Measurements from ENCODE around the gene ADAMTS12. TPM values are rescaled to one million over a fixed set of nuclear protein-coding genes. Genes with fewer than 3 reads are reported as not detected.
A peak's percentile ranks its signal among the peaks of the same experiment; 100 is the strongest.

ADAMTS12 gene
- polyA plus RNA-seq, 1 of the 3 experiments (the other 2 are of a cell fraction), result 2.5 TPM

GRCh38 chr5:33937017-33937706, 45.4 kb upstream of the ADAMTS12 start (continued):
- TF ChIP-seq EZH2phosphoT487 (IDR thresholded peaks at IDR 0.05; ENCODE audit: borderline replicate concordance, low read depth) (no peak), MEF2A (IDR thresholded peaks at IDR 0.05; ENCODE audit: borderline replicate concordance, low read depth) (no peak)

GRCh38 chr5:33936381-33937016, 44.7 kb upstream of the ADAMTS12 start, which contains the start of gene RXFP3:
Gene RXFP3, plus strand, starts transcription at chr5:33936386. Its CDS starts 355 bp downstream, at chr5:33936741.
- ChIA-PET CTCF (interaction anchor here (0.7 to 4.4 kb wide), 13 partner anchors 9 to 862 kb away, joined by 3 to 38 read pairs (median 4); partner anchors contain the start of gene ADAMTS12), POLR2A (no interaction called here)
- WGBS (ENCODE audit: low lambda C conversion rate), result 13% methylated on average over 25 of the region's 45 CpGs
- Histone ChIP-seq H3K9me3 (no peaks in the 10 kb centered on the region), H3K9ac (no peak within 1 kb of the TSS), H3K4me1 (ENCODE audit: control insufficient read depth in 1 of 2, insufficient read depth in 2 of 2, low read depth in 1 of 2, low read length in 1 of 2) (peaks cover 0 to 6% of the 10 kb centered on the region in 2 experiments; a peak in 1 of 4 replicates), H3K36me3 (replicated peaks in 1 of 2; ENCODE audit: control insufficient read depth in 1 of 2, insufficient read depth in 2 of 2, low read length in 1 of 2) (no peaks in the 10 kb centered on the region), H3K27ac (ENCODE audit: low read depth in 2 of 2, low read length in 1 of 2) (no peak within 1 kb of the TSS), H3K4me2 (peak within 1 kb of the TSS; percentile 74), H4K20me1 (ENCODE audit: insufficient read depth) (0 out of 2 replicates have a peak, but pooled peaks cover 4% of the 10 kb centered on the region), H2AFZ (ENCODE audit: low read depth) (peak within 1 kb of the TSS; percentile 44), H3F3A (replicated peaks; ENCODE audit: insufficient read depth) (no peaks in the 10 kb centered on the region), H3K79me2 (ENCODE audit: insufficient read depth) (no peaks in the 10 kb centered on the region), H3K27me3 (ENCODE audit: insufficient read depth) (peaks cover 51% of the 10 kb centered on the region), H3K9me2 (no peaks in the 10 kb centered on the region), H3K4me3 (ENCODE audit: low read depth in 2 of 2, low read length in 1 of 2) (peak within 1 kb of the TSS; percentile 37 to 60)
- peak; percentile 50 for DNase-seq
- TF ChIP-seq RXRA (IDR thresholded peaks at IDR 0.05; ENCODE audit: borderline replicate concordance, low read depth) (no peak), MAX (IDR thresholded peaks at IDR 0.05; ENCODE audit: low read depth) (0 out of 2 replicates have a peak, but pooled peaks have one; percentile 6)

- Histone ChIP-seq H3K4me3 (ENCODE audit: low read depth in 2 of 2, low read length in 1 of 2) (peak overlapping the region; percentile 37 to 60), H3K36me3 (replicated peaks in 1 of 2; ENCODE audit: control insufficient read depth in 1 of 2, insufficient read depth in 2 of 2, low read length in 1 of 2) (no peaks in the 10 kb centered on the region), H3K27ac (ENCODE audit: low read depth in 2 of 2, low read length in 1 of 2) (no peak overlapping the region), H3K9me2 (no peaks in the 10 kb centered on the region), H2AFZ (ENCODE audit: low read depth) (peak overlapping the region; percentile 44), H3K27me3 (ENCODE audit: insufficient read depth) (peaks cover 46% of the 10 kb centered on the region), H3K9me3 (no peaks in the 10 kb centered on the region), H3K4me1 (ENCODE audit: control insufficient read depth in 1 of 2, insufficient read depth in 2 of 2, low read depth in 1 of 2, low read length in 1 of 2) (peaks cover 0 to 6% of the 10 kb centered on the region in 2 experiments; a peak in 1 of 4 replicates), H4K20me1 (ENCODE audit: insufficient read depth) (0 out of 2 replicates have a peak, but pooled peaks cover 4% of the 10 kb centered on the region), H3K4me2 (peak overlapping the region; percentile 74), H3K79me2 (ENCODE audit: insufficient read depth) (no peaks in the 10 kb centered on the region), H3F3A (replicated peaks; ENCODE audit: insufficient read depth) (no peaks in the 10 kb centered on the region), H3K9ac (no peak overlapping the region)
- POLR2A ChIA-PET, result no interaction called here
- peak; percentile 67 for DNase-seq
- CTCF ChIA-PET, result interaction anchor here (0.7 to 4.4 kb wide), 20 partner anchors 9 to 861 kb away, joined by 3 to 38 read pairs (median 4); partner anchors contain the start of gene ADAMTS12
- 2% methylated on average over 9 of the region's 30 CpGs for WGBS (ENCODE audit: low lambda C conversion rate)
- TF ChIP-seq REST (IDR thresholded peaks at IDR 0.05; ENCODE audit: low read depth, low read length) (peak; percentile 98), RCOR1 (IDR thresholded peaks at IDR 0.05; ENCODE audit: low read length) (no peak), FOSL2 (IDR thresholded peaks at IDR 0.05; ENCODE audit: borderline replicate concordance, low read depth) (no peak), MAX (IDR thresholded peaks at IDR 0.05; ENCODE audit: low read depth) (0 out of 2 replicates have a peak, but pooled peaks have one; percentile 1), TAF1 (IDR thresholded peaks at IDR 0.05; ENCODE audit: borderline replicate concordance, low read depth, low read length) (no peak), NRF1 (IDR thresholded peaks at IDR 0.05; ENCODE audit: low read depth, low read length) (peak; percentile 18; the same call in 1 of the 2 replicates), CTCF (IDR thresholded peaks at IDR 0.05) (peak; percentile 14), ZBTB33 (IDR thresholded peaks at IDR 0.05; ENCODE audit: borderline replicate concordance, low read depth) (no peak), SIN3A (IDR thresholded peaks at IDR 0.05; ENCODE audit: borderline replicate concordance, low read depth, low read length) (no peak)
Observed at GRCh38 chr5:33936004-33936380, 44.2 kb upstream of the ADAMTS12 start.

Measured in SK-N-SH (cell line).